GM12865 (cell line): Measurements from ENCODE around the gene TPK1.

Experiments
- DNase-seq: peaks from one replicate; pipeline ENCODE4 v3.0.0; 2010; ENCODE audit warnings: low read depth
- H3K4me3 ChIP-seq: 2 replicates; pipeline ENCODE4 v1.5.1; 2011; ENCODE audit warnings: mild to moderate bottlenecking, low read depth, low read length, control low read depth
- TF ChIP-seq, protein P1 (sequence below): IDR thresholded peaks from 2 replicates; pipeline ENCODE4 v1.5.1; 2011; ENCODE audit warnings: low read length, control low read depth, low read depth, inconsistent platforms; ENCODE audit not compliant: insufficient read depth; ENCODE audit errors: missing control alignments

Gene TPK1

DNA sequence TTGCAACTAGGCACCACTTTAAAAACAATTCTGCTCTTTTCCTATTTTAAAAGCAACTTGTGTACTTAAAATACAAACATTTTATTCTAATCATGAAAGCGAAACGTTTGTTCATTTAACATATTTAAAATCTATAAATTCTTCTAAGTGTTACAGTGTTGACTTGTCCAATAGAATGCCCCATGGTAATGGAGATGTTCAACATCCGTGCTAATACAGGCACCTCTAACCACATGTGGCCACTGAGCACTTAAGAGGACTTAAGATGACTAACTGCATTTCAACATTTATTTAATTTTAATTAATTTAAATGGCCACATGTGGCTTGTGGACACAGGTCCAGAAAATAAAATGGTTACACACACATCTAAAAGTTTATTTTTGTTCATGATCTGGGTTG is 115.1 kb downstream of the TPK1 start:
- no peak overlapping the region for H3K4me3 ChIP-seq
- TF ChIP-seq, protein P1, sequence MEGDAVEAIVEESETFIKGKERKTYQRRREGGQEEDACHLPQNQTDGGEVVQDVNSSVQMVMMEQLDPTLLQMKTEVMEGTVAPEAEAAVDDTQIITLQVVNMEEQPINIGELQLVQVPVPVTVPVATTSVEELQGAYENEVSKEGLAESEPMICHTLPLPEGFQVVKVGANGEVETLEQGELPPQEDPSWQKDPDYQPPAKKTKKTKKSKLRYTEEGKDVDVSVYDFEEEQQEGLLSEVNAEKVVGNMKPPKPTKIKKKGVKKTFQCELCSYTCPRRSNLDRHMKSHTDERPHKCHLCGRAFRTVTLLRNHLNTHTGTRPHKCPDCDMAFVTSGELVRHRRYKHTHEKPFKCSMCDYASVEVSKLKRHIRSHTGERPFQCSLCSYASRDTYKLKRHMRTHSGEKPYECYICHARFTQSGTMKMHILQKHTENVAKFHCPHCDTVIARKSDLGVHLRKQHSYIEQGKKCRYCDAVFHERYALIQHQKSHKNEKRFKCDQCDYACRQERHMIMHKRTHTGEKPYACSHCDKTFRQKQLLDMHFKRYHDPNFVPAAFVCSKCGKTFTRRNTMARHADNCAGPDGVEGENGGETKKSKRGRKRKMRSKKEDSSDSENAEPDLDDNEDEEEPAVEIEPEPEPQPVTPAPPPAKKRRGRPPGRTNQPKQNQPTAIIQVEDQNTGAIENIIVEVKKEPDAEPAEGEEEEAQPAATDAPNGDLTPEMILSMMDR, result no peak
- DNase-seq, result no peak

DNA sequence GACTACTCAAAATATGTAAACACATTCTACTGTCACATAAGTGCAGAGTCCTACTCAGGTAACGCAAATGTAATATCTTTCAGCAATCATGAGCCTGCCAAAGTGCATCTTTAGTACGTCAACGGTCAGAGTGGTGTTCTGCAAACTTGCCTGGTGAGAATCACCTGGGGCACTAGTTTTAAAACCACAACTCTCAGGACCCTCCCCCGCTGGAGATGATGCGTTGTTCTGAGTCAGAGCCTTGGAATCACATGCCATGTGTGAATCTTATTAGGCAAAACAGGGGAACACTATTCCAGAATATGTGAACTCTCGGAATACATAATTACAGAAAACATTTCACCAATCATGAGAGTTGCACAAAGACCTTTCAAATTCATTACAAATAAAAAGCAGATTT is 115.7 kb downstream of the TPK1 start:
- no peak overlapping the region for H3K4me3 ChIP-seq
- TF ChIP-seq, protein P1, result no peak
- no peak for DNase-seq

DNA sequence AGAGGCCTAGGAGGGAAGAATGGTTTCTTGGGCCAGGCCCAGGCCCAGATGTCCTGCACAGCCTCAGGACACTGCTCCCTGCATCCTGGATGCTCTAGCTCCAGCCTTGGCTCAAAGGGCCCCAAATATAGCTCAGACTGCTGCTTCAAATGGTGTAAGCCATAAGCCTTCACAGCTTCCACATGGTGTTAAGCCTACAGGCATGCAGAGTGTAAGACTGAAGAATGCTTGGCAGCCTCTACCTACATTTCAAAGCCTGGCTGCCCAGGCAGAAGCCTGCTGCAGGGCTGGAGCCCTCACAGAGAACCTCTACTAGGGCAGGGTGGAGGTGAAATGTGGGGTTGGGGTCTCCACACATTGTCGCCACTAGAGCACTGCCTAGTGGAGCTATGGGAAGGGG is 118.1 kb downstream of the TPK1 start:
- no peak for DNase-seq
- H3K4me3 ChIP-seq, result no peak overlapping the region
- TF ChIP-seq, protein P1, result no peak

DNA sequence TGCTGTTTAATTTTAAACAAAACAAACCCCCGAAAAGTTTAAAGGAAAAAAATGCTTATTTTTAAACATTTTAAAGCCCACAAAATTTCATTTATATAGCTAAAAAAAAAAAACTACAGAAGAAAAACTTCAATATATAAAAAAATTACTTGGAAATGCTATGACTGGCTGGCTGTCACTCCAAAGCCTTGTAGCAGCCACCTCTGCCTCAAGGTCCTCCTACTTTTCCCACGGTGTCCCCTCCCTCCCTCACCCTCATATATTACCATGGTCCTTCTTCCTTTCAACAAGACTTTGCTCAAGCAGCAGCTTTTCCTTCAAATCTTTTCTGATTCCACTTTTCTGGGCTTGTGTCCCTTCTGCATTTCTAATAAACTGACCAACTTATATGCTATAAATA is 122.0 kb downstream of the TPK1 start:
- TF ChIP-seq, protein P1, result no peak
- DNase-seq, result no peak
- no peak overlapping the region for H3K4me3 ChIP-seq

DNA sequence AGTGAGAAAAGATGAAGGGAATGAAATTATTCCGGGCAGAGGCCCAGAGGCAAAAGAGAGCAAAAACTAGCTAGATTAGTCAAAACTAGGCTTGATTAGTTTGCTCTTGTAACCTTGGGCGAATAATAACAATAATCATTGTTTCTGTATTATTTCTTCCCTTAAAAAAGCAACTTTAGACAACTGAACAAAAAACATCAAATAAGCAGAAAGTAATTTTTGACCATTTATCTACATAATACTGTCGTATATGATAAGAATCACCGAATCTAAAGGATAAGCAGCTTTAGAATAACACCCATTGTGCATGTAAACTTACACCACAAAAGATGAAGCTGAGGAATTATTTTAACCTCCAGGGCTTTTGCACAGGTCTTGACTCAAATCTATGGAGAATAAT is 125.1 kb downstream of the TPK1 start:
- TF ChIP-seq, protein P1, result no peak
- H3K4me3 ChIP-seq, result no peak overlapping the region
- DNase-seq, result no peak

DNA sequence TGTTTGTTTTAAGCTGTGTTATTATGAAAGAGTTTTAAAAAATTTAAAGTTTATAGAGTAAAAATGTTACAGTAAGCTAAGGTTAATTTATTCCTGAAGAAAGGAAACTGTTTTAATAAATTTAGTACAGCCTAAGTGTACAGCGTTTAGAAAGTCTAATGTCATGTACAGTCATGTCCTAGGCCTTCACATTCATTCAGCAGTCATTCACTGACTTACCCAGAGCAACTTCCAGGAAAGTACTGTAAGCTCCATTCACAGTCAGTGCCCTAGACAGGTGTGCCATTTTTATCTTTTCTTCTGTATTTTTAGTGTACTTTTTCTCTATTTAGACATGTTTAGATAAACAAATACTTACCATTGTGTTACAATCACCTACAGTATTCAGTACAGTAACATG is 126.8 kb downstream of the TPK1 start:
- DNase-seq, result no peak
- H3K4me3 ChIP-seq, result no peak overlapping the region
- TF ChIP-seq, protein P1, result no peak

DNA sequence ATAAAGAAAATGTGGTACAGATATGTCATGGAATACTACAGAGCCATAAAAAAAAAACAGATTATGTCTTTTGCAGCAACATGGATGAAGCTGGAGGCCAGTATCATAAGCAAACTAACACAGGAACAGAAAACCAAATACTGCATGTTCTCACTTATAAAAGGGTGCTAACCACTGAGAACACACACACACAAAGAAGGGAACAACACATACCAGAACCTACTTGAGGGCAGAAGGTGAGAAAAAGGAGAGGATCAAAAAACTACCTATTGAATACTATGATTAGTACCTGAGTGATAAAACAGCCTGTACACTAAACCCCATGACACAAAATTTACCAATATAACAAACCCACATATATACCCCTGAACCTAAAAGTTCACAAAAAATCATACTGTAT is 144.6 kb downstream of the TPK1 start:
- no peak for DNase-seq
- TF ChIP-seq, protein P1, result no peak
- H3K4me3 ChIP-seq, result no peak overlapping the region
